GM12878 (cell line): ENCODE results near the gene ACER3. TPM values are rescaled to one million over a fixed set of nuclear protein-coding genes. Genes with fewer than 3 reads are reported as not detected.
"Not testable (repeated sequence)": the region's sequence is repeated elsewhere in the genome, so short reads cannot be mapped to it uniquely, and the experiment has no call there.

Source experiments
- ATAC-seq: fragments of 200-7000 bp; cut with Tn5 transposase; 3 replicates; pipeline ENCODE4 v1.9.1; 2020; ENCODE audit warnings: mild to moderate bottlenecking, moderate library complexity
- BruUV-seq: library from RNA; stranded (reverse); fragments of 400-500 nt; replicated peaks from 2 replicates; lab custom pipeline; 2021; lab: Mats Ljungman, UMichigan
- CTCF ChIA-PET: fragments of 300-600 bp; sonication (Branson Sonifier 250); formaldehyde crosslinking; extraction: SDS; loops from one replicate; lab custom pipeline; 2021; ENCODE audit warnings: inconsistent platforms; lab: Yijun Ruan, JAX
- POLR2A ChIA-PET: fragments of 350-600 bp; formaldehyde crosslinking; extraction: SDS; loops from one replicate; lab custom pipeline; 2021; ENCODE audit warnings: inconsistent platforms; lab: Charles Lee
- RAD21 ChIA-PET: fragments of 300-600 bp; sonication (Branson Sonifier 250); formaldehyde crosslinking; loops from one replicate; lab custom pipeline; 2023; ENCODE audit warnings: antibody characterized with exemption; ENCODE audit not compliant: unreplicated experiment; lab: Charles Lee
- SMC1A ChIA-PET: fragments of 300-600 bp; sonication (Branson Sonifier 250); formaldehyde crosslinking; loops from one replicate; lab custom pipeline; 2023; ENCODE audit not compliant: unreplicated experiment, uncharacterized antibody; lab: Charles Lee
- DNase-seq: peaks from one replicate; pipeline ENCODE4 v3.0.0-alpha.2; 2011; ENCODE audit warnings: low read depth, low spot score
- FAIRE-seq: peaks from 3 replicates; lab custom pipeline; 2011; peaks lifted over from hg19 to GRCh38; lab: Jason Lieb, UNC
- H2AFZ ChIP-seq: 2 replicates; pipeline ENCODE4 v1.6.0; 2011; ENCODE audit warnings: low read depth, low read length, control low read depth; ENCODE audit not compliant: control insufficient read depth
- H3K27ac ChIP-seq: 2 replicates; pipeline ENCODE4 v1.5.1; 2011; ENCODE audit warnings: control low read depth; ENCODE audit not compliant: control insufficient read depth, insufficient read depth
- H3K27me3 ChIP-seq, 2 experiments: replicated peaks in 1 of 2; 2 replicates each; pipeline versions ENCODE4 v1.6.0 to v1.6.1; 2011; ENCODE audit warnings: low read length in 1 of 2; ENCODE audit not compliant: control insufficient read depth in 2 of 2, insufficient read depth in 2 of 2
- H3K36me3 ChIP-seq, 2 experiments: 2 replicates each; pipeline ENCODE4 v1.5.1; 2011; ENCODE audit warnings: low read length in 1 of 2; ENCODE audit not compliant: control insufficient read depth in 2 of 2, insufficient read depth in 2 of 2
- H3K4me1 ChIP-seq: 2 replicates; pipeline ENCODE4 v1.6.1; 2011; ENCODE audit warnings: mild to moderate bottlenecking, low read length, moderate library complexity, mixed read lengths; ENCODE audit not compliant: control insufficient read depth, insufficient read depth
- H3K4me2 ChIP-seq: 2 replicates; pipeline ENCODE4 v1.6.0; 2011; ENCODE audit warnings: control low read depth; ENCODE audit not compliant: control insufficient read depth, insufficient read depth
- H3K4me3 ChIP-seq: fragments of 200-600 bp; sonication (generic); 2 replicates; pipeline ENCODE4 v1.5.1; 2016
- H3K79me2 ChIP-seq: 2 replicates; pipeline ENCODE4 v1.6.0; 2011; ENCODE audit warnings: low read length; ENCODE audit not compliant: control insufficient read depth, insufficient read depth
- H3K9ac ChIP-seq: 2 replicates; pipeline ENCODE4 v1.8.0; 2011; ENCODE audit warnings: low read length, control low read depth, mixed read lengths; ENCODE audit not compliant: control insufficient read depth, insufficient read depth
- H3K9me3 ChIP-seq: replicated peaks from 3 replicates; pipeline ENCODE4 v1.5.1; 2011; ENCODE audit warnings: mild to moderate bottlenecking, low read length; ENCODE audit not compliant: control insufficient read depth, insufficient read depth
- H4K20me1 ChIP-seq: 2 replicates; pipeline ENCODE4 v1.6.0; 2011; ENCODE audit not compliant: control insufficient read depth, insufficient read depth
- BRCA1 ChIP-seq: IDR thresholded peaks from 2 replicates; pipeline ENCODE4 v1.6.1; 2011; ENCODE audit warnings: low read depth, low read length, improper control_type of control experiment
- FOXM1 ChIP-seq: IDR thresholded peaks from 2 replicates; pipeline ENCODE4 v1.6.1; 2012; ENCODE audit warnings: low read depth, mild to moderate bottlenecking, inconsistent platforms, low read length, moderate library complexity
- IRF5 ChIP-seq: fragments of 450-650 bp; IDR thresholded peaks from 2 replicates; pipeline ENCODE4 v1.6.1; 2017; ENCODE audit warnings: borderline replicate concordance
- NBN ChIP-seq: fragments of 450-650 bp; IDR thresholded peaks from 2 replicates; pipeline ENCODE4 v1.6.1; 2016
- NR2C1 ChIP-seq: fragments of 450-650 bp; IDR thresholded peaks from 2 replicates; pipeline ENCODE4 v1.6.1; 2017; ENCODE audit warnings: antibody characterized with exemption, mild to moderate bottlenecking, moderate library complexity
- NR2C2 ChIP-seq: IDR thresholded peaks from 2 replicates; pipeline ENCODE4 v1.6.1; 2011; ENCODE audit warnings: borderline replicate concordance, low read depth; ENCODE audit not compliant: control insufficient read depth, insufficient read length
- NR2F1 ChIP-seq: fragments of 450-650 bp; conservative IDR thresholded peaks from 2 replicates; pipeline ENCODE4 v1.6.1; 2017; ENCODE audit warnings: mild to moderate bottlenecking
- POLR2A ChIP-seq: IDR thresholded peaks from 2 replicates; pipeline ENCODE4 v1.6.1; 2011; ENCODE audit warnings: low read depth, mild to moderate bottlenecking, low read length
- POLR2AphosphoS2 ChIP-seq: IDR thresholded peaks from 2 replicates; pipeline ENCODE4 v1.6.1; 2011; ENCODE audit warnings: low read depth, mild to moderate bottlenecking, low read length, improper control_type of control experiment, moderate library complexity
- RAD21 ChIP-seq: IDR thresholded peaks from 2 replicates; pipeline ENCODE4 v1.6.1; 2011; ENCODE audit warnings: mild to moderate bottlenecking, low read depth, low read length, moderate library complexity; ENCODE audit not compliant: insufficient read depth
- SPI1 ChIP-seq: IDR thresholded peaks from 2 replicates; pipeline ENCODE4 v1.6.1; 2011; ENCODE audit warnings: low read depth, mild to moderate bottlenecking, low read length, moderate library complexity, borderline replicate concordance; ENCODE audit not compliant: insufficient read depth
- STAT1 ChIP-seq: fragments of 450-650 bp; conservative IDR thresholded peaks from 2 replicates; pipeline ENCODE4 v1.6.1; 2014; ENCODE audit warnings: antibody characterized with exemption, mild to moderate bottlenecking
- SUPT20H ChIP-seq: IDR thresholded peaks from 2 replicates; pipeline ENCODE4 v1.6.1; 2011; ENCODE audit warnings: low read depth, mild to moderate bottlenecking, low read length, moderate library complexity, borderline replicate concordance; ENCODE audit not compliant: control insufficient read depth
- TCF7 ChIP-seq: IDR thresholded peaks from 2 replicates; pipeline ENCODE4 v1.6.1; 2014; ENCODE audit warnings: antibody characterized with exemption, borderline replicate concordance
- WGBS: methylation state at CpG from one replicate; pipeline ENCODE4 v1.1.6; 2016; ENCODE audit warnings: low lambda C conversion rate; ENCODE audit not compliant: insufficient replicate concordance, insufficient coverage; ENCODE audit errors: missing lambda C conversion rate; 5-methylcytosine and 5-hydroxymethylcytosine counted together
- in situ Hi-C: fragments of 300-500 bp; cut with MboI; formaldehyde crosslinking; loops from 9 replicates; pipeline ENCODE4 v1.14.3; 2018; ENCODE audit warnings: mixed read lengths
- intact Hi-C: fragments of 100-400 bp; cut with micrococcal nuclease; formaldehyde crosslinking; loops from one replicate; pipeline ENCODE4 v1.14.2; 2022; ENCODE audit not compliant: unreplicated experiment
- polyA plus RNA-seq, 11 experiments: library from polyadenylated mRNA; depleted of rRNA in 4 of 11; unstranded in 6 of 11; stranded (reverse) in 5 of 11; fragments of >200 nt; fragmentation: Nextera tagmentation in 4 of 11; fragmentation: Illumina TruSeq in 1 of 11; extraction: Ambion mirVana in 4 of 11; extraction: Trizol in 1 of 11; gene quantifications; 1 replicate in 1 of 11; 2 replicates in 10 of 11; pipeline versions ENCODE4 v1.2.1 to v1.2.3, GENCODE V29; 2011 to 2016; ENCODE audit warnings: inconsistent platforms in 2 of 11, missing spikeins in 2 of 11, low read depth in 1 of 11
- total RNA-seq, 4 experiments: library from RNA; depleted of rRNA in 3 of 4; stranded (reverse); fragments of >200 nt in 3 of 4; fragmentation: Illumina TruSeq in 1 of 4; extraction: Trizol in 1 of 4; gene quantifications; 2 replicates each; pipeline versions ENCODE4 v1.2.1 to v1.2.3, GENCODE V29; 2013 to 2021

The ACER3 gene
- total and polyA plus RNA-seq, 10 of the 15 experiments (the other 5 are each of a cell fraction or from before 2014, with no cell fraction given), result 2.8 to 17.4 (median 10.3) TPM

GRCh38 chr11:76901144-76901543 lies 40.4 kb downstream of the ACER3 start (continued):
- TF ChIP-seq TCF7, result no peak

- BruUV-seq, H3K4me3 ChIP-seq, H3K27me3 ChIP-seq, in situ Hi-C loops, FAIRE-seq, intact Hi-C loops, ATAC-seq, H3K9me3 ChIP-seq, H3K4me1 ChIP-seq, SMC1A ChIA-PET, H3K27ac ChIP-seq, H3K9ac ChIP-seq, H2AFZ ChIP-seq, H3K4me2 ChIP-seq, RAD21 ChIA-PET, DNase-seq, POLR2A ChIA-PET, H4K20me1 ChIP-seq, H3K79me2 ChIP-seq, H3K36me3 ChIP-seq: not testable (repeated sequence)
- CTCF ChIA-PET, result interaction anchor here (1.3 to 1.9 kb wide), 2 partner anchors 17 to 19 kb away, joined by 4 to 6 read pairs; no protein-coding TSS in a partner anchor
- 86% methylated on average over 6 of the region's 6 CpGs for WGBS
Measured at GRCh38 chr11:76901622-76902021, 40.9 kb downstream of the ACER3 start.

GRCh38 chr11:76902121-76903014 lies 41.6 kb downstream of the ACER3 start:
- no peak for FAIRE-seq
- ChIA-PET CTCF (interaction anchor here (1.3 to 1.9 kb wide), 2 partner anchors 16 to 18 kb away, joined by 4 to 6 read pairs; no protein-coding TSS in a partner anchor), POLR2A (no interaction called here), RAD21 (no interaction called here), SMC1A (no interaction called here)
- Histone ChIP-seq H3K9ac (no peak overlapping the region), H3K27me3 (no peaks in the 10 kb centered on the region), H4K20me1 (no peaks in the 10 kb centered on the region), H3K4me2 (no peak overlapping the region), H3K4me1 (no peaks in the 10 kb centered on the region), H3K79me2 (no peaks in the 10 kb centered on the region), H3K27ac (no peak overlapping the region), H2AFZ (no peak overlapping the region), H3K4me3 (no peak overlapping the region), H3K9me3 (no peaks in the 10 kb centered on the region; the same call in 1 of the 3 replicates), H3K36me3 (no peaks in the 10 kb centered on the region)
- BruUV-seq, result no TSS peak
- in situ Hi-C loops (no loop called here), intact Hi-C loops (no loop called here)
- no peak for ATAC-seq
- 90% methylated on average over 5 of the region's 5 CpGs for WGBS
- DNase-seq, result no peak
- TF ChIP-seq POLR2AphosphoS2, result no peak
- no peak for TF ChIP-seq FOXM1
- no peak for TF ChIP-seq NR2F1
- no peak for TF ChIP-seq NBN
- no peak for TF ChIP-seq SPI1
- TF ChIP-seq NR2C1, result no peak
- TF ChIP-seq BRCA1, result no peak
- no peak for TF ChIP-seq SUPT20H
- TF ChIP-seq STAT1, result no peak
- TF ChIP-seq IRF5, result no peak
- TF ChIP-seq NR2C2, result no peak
- TF ChIP-seq POLR2A, result no peak
- TF ChIP-seq RAD21, result no peak
